GM19240 (cell line): ENCODE measurements around the gene RDH11.
"Not testable (repeated sequence)": the region's sequence is repeated elsewhere in the genome, so short reads cannot be mapped to it uniquely, and the experiment has no call there.

ENCODE experiments used
- DNase-seq: peaks from one replicate; pipeline ENCODE4 v3.0.0; 2011; ENCODE audit warnings: low spot score; ENCODE audit not compliant: insufficient read length

Gene RDH11

DNA sequence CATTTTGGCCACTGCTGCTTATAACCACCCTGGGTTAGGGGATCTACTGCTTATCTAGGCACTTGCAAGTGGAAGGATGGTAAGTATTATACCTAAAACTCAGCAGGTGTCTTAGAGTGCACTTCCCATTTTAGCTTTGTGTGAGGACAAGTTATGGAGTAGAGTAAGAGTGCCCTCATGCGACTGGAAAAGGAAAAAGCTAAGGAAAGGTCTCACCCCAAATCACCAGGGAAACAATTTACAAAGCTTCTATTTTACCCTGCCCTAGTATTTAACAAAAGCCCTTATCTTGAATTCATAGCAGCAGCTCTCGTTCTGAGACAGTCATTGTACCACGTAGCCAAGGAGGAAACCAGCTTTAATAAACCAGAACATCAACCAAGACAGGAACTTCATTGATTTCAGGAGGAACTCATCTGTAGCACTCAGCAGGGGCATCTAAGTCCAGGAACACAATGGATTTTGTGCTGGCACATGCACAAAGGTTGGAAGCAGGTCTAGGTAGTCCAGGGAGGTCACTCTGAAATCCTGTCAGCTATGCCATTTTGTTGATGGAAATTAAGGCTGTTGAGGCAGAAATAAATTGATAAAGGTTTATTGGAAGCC, 9.0 kb upstream of the RDH11 start:
- peak; percentile 39 for DNase-seq

DNA sequence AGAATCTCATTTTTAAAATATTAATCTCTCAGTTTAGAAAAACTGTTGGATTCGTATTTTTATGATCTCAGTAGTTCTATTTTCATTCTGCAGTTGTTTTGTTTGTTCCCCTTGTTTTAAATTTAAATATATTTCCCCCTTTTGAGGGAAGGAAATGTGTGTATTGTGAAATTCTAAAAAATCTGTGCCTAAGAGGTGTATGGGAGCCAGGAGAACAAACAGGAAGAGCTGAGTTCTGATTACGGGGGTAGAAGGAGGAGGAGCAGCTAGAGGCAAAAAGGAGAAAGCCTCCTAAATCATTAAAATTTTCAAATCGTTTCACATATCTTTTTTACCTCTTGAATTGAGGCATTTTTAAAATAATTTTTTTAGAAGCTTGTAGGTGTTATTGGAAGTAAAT, 8.4 kb upstream of the RDH11 start:
- DNase-seq = no peak

DNA sequence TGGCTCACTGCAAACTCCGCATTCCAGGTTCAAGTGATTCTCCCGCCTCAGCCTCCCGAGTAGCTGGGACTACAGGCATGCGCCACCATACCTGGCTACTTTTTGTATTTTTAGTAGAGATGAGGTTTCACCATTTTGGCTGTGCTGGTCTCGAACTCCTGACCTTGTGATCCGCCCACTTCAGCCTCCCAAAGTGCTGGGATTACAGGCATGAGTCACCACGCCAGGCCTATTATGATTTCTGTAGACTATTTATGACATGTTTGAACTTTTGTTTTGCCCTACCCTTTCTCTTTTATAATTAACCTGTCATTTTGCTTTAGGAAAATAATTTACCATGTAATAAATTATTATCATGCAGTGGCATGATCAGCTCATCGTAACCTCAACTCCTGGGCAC, 5.9 kb upstream of the RDH11 start, which contains the start of gene RDH12:
RDH12 (plus strand) TSS at position 395 of the 400 bp plus-strand sequence. CDS start 20,757 bp downstream, outside the sequence.
- DNase-seq = not testable (repeated sequence)

DNA sequence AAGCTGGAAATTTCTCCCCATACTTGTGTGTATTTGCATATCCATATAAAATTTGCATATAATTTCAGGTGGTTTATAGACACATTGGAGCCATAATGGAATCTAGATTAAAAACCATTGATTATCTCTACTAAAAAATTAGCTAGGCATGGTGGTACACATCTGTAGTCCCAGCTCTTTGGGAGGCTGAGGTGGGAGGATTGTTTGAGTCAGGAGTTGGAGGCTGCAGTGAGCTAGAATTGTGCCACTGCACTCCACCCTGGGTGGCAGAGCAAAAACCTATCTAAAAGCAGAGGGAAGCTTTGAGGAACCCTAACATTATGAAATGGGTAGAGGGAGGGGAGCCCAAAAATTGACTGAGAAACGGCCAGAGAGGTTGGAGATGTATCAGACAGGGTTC, 2.6 kb upstream of the RDH11 start:
- no peak for DNase-seq

DNA sequence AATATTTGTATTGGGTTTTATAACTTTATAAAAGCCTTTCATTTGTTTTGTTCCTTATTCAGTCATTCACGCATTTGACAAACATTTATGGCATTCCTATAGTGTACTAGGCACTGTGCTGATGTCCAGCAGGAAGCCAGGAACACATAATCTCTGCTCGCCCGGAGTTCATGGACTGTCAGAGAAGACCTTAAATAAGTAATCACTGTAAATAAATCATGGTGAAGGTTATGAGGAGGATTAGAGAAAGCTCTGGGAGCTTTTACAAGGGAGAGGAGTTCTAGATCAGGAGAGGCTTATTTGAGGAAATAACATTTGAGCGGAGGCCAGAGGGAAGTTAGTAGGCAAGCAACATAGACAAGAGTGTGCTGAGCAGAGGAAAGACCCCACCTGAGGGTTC, 1.4 kb upstream of the RDH11 start:
- DNase-seq = no peak

DNA sequence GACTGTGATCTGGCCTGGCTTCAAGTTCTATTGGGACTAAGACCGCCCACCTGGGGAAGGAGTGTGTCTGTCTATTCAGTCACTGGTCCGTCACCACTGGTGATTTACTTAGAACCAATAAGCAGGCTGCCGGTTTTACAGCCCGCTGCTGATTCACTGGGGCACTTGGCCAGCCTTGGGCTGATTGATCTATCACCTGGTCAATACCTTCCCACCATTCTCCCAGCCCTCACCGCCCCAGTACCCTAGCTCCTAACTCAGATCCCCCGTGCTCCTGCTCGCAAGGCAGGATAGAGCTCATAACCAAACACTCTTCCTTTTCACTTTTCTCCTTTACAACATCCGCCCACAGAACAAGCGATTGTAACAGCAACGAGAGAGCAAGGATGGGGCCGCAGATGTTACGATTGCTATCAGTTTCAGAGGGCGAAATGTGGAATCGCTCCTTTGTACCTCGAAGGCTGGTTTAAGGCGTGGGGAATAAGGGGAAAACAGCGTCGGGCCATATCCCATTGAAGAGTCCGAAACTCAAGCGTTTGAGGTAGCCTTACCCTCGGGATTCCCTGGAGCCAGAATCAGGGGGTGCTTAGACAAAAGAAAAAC, 672 bp downstream of the RDH11 start:
- DNase-seq = peak; percentile 82

DNA sequence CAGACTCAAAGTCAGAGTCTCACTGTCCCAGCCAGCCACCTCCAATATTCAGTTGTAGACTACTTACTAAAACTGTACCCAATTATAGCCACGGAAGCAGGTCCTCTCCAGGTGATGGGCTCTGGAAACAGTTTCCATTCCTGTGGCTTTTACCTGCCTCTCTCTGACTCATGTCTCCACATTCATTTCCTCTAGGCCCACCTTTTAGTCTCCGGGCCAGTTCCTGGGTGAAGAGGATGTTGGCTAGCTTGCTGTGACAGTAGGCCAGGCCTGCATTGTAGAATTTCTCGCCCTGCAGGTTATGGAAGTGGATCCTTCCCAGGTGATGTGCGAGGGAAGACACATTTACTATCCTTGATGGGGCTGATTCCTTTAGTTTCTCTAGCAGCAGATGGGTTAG, 5.6 kb downstream of the RDH11 start:
- no peak for DNase-seq

DNA sequence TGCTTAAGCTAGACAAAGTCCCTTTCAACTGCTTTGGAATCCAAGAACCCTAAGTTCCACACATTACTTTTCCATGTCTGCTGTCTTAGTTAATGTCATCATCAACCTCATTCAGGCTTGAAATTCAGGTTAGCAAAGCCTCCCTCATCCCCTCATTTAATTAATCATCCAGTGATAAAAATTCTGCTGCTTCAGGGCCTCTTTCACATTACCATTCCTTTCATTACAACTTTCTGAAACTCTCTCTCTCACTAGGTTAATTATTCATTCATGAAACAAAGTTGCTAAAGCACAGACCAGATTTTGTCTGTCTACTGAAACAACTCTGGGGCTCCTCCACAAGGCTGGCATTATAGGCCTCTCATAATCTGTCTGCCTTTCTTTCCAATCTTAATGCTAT, 11.7 kb downstream of the RDH11 start:
- DNase-seq = no peak

DNA sequence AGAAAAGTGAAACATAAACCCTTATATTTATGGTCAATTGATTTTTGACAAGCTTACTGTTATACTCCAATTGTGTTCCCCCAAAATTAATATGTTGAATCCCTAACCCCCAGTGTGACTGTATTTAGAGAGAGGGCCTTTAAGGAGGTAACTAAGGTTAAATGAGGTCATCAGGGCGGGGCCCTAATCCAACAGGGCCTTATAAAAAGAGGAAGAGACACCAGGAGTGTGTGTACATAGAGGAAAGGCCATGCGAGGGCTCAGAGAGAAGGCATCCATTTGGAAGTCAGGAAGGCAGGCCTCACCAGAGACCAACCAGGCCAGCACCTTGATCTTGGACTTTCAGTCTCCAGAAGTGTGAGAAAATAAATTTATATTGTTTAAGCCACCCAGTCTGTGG, 14.6 kb downstream of the RDH11 start:
- DNase-seq = no peak

DNA sequence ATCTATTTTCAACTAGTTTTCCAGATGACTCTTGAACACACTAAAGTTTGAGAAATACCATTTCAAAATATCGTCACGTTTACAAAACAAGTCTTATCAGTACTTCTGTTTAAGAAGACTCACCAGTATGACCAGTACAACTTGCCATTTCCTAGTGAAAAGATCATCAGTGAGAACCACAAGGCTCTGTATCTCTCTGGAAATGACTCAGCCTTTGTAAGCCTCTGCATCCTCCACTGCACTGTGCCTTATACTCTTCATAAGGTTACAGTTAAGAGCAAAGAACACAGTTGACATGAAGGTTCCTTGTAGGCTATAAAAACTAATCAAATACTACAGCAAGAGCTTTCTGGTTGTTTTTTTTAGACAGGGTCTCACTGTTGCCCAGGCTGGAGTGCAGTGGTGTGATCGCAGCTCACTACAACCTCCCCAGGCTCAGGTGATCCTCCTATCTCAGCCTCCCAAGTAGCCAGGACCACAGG, 15.4 kb downstream of the RDH11 start:
- peak; percentile 30 for DNase-seq

DNA sequence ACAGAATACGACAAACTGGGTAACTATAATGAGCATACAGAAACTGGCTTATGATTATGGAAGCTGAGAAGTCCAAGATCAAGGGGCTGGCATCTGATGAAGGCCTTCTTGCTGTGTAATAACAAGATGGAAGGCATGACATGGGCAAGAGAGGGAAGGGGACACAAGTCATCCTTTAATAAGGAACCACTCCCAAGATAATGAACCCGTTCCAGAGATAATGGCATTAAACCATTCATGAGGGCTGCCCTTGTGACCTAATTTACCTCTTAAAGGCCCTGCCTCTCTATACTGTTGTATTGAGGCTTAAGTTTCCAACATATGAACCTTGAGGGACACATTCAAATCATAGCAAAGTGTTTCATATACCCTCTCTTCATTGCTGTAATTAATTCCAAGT, 16.6 kb downstream of the RDH11 start:
- DNase-seq = no peak

DNA sequence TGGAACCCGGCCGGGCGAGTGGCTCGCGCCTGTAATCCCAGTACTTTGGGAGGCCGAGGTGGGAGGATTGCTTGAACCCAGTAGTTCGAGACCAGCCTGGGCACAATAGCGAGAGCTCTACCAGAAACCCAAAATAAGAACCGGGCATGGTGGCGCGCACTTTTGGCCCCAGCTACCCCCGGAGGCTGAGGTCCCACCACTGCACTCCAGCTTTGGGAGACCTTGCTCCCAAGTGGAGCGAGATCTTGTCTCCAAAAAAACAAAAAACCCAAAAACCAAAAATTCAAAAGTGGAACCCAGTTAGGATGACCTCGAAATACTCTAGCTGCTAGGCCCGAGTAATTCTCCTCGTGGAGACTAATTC, 20.4 kb downstream of the RDH11 start:
- DNase-seq = no peak

DNA sequence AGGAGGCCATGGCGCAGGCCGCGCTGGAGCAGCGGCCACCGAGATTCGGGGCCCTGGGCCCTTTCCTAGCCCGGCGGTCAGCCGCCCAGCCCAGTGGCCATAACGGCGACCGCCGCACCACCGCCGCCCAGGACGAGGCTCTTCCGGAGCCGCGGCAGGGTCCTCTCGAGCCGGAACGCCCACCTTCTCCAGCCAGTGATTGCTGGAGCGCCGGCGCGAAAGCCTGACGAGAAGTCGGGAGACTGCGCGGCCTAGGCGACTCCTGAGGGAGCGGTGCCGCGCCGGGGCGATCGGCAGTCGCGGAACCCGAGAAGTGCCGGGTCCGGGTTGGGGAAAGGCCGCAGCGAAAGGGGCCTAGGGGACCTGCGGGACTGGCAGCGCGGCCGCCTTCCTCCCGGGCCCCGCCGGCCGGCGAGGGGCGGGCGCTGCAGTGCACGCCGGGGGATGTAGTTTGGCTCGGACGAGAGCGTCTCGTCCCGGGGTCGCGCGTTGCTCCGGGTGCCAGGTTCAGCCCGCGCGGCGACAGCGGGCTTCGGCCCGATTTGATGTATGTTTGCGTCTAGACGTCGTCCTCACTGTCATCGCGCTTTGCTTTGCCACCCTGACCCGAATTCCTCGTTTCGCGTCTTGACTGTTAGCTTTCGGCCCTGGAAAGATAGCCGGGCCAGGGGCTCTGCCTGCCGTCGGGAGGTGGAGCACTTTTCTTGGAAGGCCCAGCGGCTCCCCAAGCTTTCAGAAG, 20.9 kb downstream of the RDH11 start, which contains the start of gene VTI1B:
VTI1B (minus strand) TSS at position 153 of the 739 bp plus-strand sequence; CDS start at position 10, 143 bp downstream.
- DNase-seq = peak; percentile 69

DNA sequence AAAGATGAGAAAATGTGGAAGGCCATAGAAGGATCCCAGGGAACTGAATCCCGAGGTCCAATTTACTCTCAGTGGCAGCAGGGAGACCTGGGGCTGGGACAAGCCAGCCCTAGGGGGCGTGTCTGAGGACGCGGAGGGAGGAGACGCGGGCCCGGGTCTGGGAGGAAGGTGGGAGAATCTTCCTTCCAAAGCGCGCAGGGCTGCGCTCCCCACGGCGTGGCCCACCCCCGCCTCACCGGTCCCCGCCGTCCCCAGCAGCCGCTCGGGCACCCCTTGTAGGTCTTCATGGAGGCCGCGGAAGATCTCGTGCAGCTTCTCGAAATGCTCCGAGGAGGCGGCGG, 21.5 kb downstream of the RDH11 start:
- peak; percentile 16 for DNase-seq

DNA sequence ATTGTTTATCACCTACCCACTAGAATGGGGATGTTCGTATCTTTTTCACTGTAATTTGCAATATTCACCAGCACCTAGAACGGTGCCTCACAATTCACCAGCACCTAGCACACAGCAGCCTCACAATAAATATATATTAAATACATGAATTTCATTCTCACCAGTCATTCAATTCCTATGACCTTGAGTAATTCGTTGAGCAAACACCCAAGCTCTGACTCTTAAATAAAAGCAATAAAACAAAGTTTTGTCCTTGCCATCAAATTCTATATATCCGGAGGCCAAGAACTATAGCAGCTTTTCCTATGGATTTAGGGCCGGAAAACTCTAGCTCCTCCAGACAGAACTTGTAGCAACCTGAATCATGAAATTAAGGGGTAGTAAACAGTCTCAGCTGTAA, 22.1 kb downstream of the RDH11 start:
- DNase-seq = no peak

DNA sequence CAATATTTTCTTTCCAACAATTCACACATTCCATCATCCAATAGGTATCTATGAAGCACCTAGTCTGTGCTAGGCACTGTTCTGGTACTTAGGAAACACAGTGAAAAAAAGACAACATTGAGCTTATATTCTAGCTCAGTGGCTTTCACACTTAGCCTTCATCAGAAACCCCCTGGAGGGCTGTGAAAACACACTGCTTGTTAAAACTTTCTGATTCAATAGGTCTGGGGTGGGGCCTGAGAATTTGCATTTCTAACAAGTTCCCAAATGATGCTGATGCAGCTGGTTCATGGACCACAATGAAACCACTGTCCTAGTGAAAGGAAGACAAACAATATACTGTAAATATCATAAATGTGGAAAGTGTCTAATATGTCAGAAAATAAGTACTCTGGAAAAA, 27.0 kb downstream of the RDH11 start:
- no peak for DNase-seq

DNA sequence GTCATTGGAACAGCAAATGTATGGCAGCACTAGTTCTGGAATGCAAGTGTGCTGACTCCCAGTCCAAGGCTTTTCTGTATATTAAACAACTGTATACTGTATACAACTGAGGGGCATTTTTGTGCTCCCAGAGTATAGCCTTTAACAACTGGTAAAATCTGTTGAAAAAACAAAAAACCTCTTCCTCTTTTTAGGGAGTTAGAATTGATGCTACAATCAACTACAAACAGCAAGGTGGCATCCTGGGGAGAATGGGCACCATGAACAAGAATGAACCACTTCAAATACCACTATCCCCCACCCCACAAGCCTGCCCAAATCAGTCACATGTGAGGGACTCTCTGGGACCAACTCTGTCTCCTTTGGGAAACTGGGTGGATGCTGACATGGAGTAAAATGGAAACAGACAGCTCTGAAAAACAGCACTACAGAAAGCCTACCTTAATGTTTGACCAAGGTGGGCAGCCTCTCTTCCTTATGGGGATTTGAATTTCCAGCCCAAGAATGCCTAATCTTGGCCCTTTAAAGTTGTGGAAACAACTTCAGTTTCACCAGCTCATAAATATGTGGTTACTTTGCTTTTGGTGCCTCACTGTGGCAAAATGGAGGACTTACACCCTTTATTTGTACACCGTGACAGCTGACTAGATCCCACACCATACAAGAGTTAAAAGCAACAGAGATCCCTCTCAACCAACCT, 28.7 kb downstream of the RDH11 start:
- DNase-seq = peak; percentile 21

DNA sequence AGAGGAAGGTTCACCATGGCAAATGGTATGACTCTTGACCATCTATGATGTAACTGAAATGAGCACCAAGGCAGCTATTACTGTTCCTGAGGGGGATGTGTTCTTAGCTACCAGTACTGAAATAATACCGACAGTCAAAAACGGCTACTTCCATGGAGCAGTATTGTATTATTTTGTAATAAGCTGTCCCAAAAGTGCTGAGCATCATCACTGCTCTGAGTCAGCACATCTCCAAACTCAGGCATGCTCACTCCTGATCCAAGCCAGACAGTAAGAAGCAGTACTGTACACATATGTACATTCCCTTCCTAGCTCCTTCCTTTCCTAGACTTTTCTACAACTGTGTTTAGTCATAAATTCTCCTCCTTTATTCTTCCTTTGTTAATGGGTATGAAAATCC, 29.7 kb downstream of the RDH11 start:
- DNase-seq = no peak

DNA sequence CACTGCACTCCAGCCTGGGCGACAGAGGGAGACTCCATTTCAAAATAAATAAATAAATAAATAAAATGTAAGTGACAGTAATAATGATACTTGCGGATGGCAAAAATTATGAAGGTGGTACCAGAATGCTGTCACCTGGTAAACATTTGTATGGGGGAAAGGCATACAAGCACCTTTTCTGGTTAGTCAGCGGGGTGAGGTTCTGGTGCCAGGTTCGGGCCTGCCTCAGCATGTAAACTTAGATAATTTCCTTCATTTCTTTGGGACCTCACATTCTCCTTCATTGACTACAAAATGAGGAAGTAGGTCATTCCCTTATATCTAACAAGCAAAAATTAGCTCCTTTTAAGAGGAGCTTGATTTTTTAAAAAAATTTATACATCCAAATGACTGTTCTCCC, 31.9 kb downstream of the RDH11 start:
- DNase-seq = no peak

DNA sequence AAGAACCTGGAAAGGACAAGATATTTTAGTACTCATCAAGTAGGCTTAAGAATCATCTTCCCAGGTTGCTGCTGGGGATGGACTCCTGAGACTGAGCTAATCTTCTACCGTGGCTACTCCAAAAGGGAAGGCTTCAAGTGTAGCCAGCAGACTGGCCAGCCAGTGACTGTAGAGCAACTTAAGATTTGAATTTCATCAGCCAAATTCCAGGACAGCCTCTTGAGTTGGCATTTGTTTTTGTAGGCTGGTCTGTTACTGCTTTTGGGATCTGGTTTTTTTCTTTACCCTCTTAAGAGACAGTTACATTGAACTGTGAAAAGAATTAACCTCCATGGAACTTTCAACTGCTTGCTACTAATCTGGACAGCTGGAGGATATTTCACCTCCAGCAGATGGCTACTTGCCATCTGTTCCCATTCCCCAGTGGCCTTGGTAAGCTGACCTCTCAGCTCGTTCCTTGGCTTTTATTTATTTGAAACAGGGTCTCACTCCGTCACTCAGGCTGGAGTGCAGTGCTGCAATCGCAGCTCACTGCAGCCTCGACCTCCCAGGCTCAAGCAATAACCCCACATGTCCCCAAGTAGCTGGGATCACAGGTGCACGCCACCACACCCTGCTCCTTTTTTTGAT, 41.8 kb downstream of the RDH11 start:
- no peak for DNase-seq

DNA sequence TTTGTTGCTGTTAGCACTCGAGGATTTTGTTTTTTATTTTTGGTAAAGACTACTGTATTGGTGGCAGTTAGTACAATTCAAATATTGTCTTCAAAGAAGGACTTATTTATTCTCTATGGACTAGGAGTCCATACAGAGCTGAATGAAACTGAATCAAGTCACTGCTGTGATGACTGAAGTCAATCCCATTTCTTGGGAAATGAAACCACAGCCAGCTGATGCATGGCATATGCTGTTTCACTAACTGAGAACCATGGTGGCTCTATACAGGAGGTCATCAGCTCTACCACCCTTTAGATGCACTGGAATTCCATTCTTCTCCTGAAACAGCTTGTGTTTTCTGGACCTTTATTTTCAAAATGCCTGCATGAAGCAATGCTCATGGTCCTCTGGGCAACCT, 43.4 kb downstream of the RDH11 start:
- no peak for DNase-seq

DNA sequence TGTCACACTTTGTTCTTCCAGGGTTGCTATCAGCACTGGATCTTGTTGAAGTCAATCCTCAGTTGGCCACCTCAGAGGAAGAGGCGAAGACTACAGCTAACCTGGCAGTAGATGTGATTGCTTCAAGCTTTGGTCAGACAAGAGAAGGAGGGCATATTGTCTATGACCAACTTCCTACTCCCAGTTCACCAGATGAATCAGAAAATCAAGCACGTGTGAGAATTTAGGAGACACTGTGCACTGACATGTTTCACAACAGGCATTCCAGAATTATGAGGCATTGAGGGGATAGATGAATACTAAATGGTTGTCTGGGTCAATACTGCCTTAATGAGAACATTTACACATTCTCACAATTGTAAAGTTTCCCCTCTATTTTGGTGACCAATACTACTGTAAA, 44.9 kb downstream of the RDH11 start:
- DNase-seq = no peak
